Measurements from ENCODE around the gene P2RX6.

P2RX6 gene

DNA sequence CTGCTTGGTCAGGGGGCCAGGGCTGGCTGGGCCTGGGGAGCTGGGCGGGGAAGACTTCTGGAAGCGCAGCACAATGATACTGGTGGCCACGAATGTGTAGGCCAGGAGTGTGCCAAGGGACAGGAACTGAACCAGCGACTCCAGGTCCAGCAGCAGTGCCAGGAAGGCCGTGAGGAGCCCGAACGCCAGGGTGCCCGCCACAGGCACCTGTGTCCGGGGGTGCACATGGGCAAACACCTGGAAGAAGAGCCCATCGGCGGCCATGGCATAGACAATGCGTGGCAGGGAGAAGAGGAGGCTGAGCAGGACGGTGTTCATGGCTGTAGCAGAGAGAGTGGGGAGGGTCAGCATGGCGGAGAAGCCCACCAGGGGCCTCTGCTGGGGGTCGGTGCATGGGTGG, 15.1 kb downstream of the P2RX6 start:
- H3K27me3 ChIP-seq (ENCODE audit: insufficient read depth, low read length, poor library complexity): no peaks in the 10 kb centered on the region
- ATAC-seq (ENCODE audit: insufficient read depth, low read depth): no peak
- no peak overlapping the region for H3K27ac ChIP-seq (ENCODE audit: low read length)
- TF ChIP-seq, protein P1, sequence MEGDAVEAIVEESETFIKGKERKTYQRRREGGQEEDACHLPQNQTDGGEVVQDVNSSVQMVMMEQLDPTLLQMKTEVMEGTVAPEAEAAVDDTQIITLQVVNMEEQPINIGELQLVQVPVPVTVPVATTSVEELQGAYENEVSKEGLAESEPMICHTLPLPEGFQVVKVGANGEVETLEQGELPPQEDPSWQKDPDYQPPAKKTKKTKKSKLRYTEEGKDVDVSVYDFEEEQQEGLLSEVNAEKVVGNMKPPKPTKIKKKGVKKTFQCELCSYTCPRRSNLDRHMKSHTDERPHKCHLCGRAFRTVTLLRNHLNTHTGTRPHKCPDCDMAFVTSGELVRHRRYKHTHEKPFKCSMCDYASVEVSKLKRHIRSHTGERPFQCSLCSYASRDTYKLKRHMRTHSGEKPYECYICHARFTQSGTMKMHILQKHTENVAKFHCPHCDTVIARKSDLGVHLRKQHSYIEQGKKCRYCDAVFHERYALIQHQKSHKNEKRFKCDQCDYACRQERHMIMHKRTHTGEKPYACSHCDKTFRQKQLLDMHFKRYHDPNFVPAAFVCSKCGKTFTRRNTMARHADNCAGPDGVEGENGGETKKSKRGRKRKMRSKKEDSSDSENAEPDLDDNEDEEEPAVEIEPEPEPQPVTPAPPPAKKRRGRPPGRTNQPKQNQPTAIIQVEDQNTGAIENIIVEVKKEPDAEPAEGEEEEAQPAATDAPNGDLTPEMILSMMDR (IDR thresholded peaks at IDR 0.05; ENCODE audit: borderline replicate concordance, extremely low read depth, low read length, poor library complexity, severe bottlenecking): no peak
- no peak for TF ChIP-seq EZH2 (IDR thresholded peaks at IDR 0.05; ENCODE audit: borderline replicate concordance, low read depth, low read length, severe bottlenecking)
- peaks cover 10% of the 10 kb centered on the region for H3K4me1 ChIP-seq (ENCODE audit: insufficient read depth, low read length)
- H3K4me3 ChIP-seq (ENCODE audit: low read depth in 1 of 2, low read length in 2 of 2): no peak overlapping the region
- 0 out of 2 replicates have a peak, but pooled peaks cover 3% of the 10 kb centered on the region for H4K20me1 ChIP-seq (ENCODE audit: insufficient read depth, low read length)
- H3K79me2 ChIP-seq (ENCODE audit: insufficient read depth, low read length): no peaks in the 10 kb centered on the region
- no peaks in the 10 kb centered on the region for H3K36me3 ChIP-seq (ENCODE audit: insufficient read depth, low read length)
- H3K4me2 ChIP-seq (ENCODE audit: insufficient read depth, low read length): no peak overlapping the region
- DNase-seq: no peak
- H3K9me3 ChIP-seq (ENCODE audit: insufficient read depth, low read length, severe bottlenecking): no peaks in the 10 kb centered on the region
- no peak overlapping the region for H3K9ac ChIP-seq (ENCODE audit: low read depth, low read length)
- no peak overlapping the region for H2AFZ ChIP-seq (ENCODE audit: low read depth, low read length)

DNA sequence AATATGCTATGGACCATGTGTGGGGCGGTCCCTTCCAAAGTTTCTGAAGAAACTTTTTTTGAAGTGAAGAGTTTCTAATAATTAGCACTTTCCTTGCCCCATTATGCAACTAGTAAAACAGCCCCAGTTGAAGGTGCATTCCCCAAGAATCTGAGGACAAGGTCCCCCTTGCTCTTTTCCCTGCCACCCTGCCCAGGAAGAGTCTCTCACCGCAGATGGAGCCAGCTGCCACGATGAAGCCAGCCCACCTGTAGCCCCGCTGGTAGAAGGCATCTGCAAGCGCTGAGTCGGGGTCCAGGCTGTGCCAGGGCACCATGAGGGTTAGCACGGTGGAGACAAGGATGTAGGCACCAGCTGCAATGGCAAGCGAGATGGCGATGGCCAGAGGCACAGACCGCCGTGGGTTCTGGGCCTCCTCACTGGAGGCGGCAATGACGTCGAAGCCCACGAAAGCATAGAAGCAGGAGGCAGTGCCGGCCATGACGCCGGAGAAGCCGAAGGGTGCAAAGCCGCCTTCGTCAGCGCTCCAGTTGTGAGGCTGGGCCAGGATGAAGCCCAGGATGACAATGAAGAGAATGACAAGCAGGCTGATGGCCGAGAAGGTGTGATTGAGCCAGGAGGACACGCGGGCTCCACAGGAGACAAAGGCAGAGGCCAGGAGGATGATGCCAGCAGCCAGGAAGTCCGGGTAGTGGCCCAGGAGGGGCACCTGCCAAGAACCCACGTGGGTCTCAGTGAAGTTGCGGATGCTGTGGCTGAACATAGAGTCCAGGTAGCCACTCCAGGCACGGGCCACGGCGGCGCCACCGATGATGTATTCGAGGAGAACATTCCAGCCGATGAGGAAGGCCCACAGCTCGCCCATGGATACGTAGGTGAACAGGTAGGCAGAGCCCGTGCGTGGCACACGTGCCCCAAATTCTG, 15.9 kb downstream of the P2RX6 start:
- no peaks in the 10 kb centered on the region for H3K27me3 ChIP-seq (ENCODE audit: insufficient read depth, low read length, poor library complexity)
- DNase-seq (no peak), ATAC-seq (ENCODE audit: insufficient read depth, low read depth) (no peak)
- no peak overlapping the region for H3K9ac ChIP-seq (ENCODE audit: low read depth, low read length)
- TF ChIP-seq, protein P1 (IDR thresholded peaks at IDR 0.05; ENCODE audit: borderline replicate concordance, extremely low read depth, low read length, poor library complexity, severe bottlenecking): no peak
- no peak for TF ChIP-seq EZH2 (IDR thresholded peaks at IDR 0.05; ENCODE audit: borderline replicate concordance, low read depth, low read length, severe bottlenecking)
- no peaks in the 10 kb centered on the region for H3K79me2 ChIP-seq (ENCODE audit: insufficient read depth, low read length)
- no peak overlapping the region for H3K27ac ChIP-seq (ENCODE audit: low read length)
- no peaks in the 10 kb centered on the region for H3K36me3 ChIP-seq (ENCODE audit: insufficient read depth, low read length)
- no peak overlapping the region for H3K4me2 ChIP-seq (ENCODE audit: insufficient read depth, low read length)
- 0 out of 2 replicates have a peak, but pooled peaks cover 3% of the 10 kb centered on the region for H4K20me1 ChIP-seq (ENCODE audit: insufficient read depth, low read length)
- no peak overlapping the region for H2AFZ ChIP-seq (ENCODE audit: low read depth, low read length)
- no peak overlapping the region for H3K4me3 ChIP-seq (ENCODE audit: low read depth in 1 of 2, low read length in 2 of 2)
- no peaks in the 10 kb centered on the region for H3K9me3 ChIP-seq (ENCODE audit: insufficient read depth, low read length, severe bottlenecking)
- 0 out of 2 replicates have a peak, but pooled peaks cover 1% of the 10 kb centered on the region for H3K4me1 ChIP-seq (ENCODE audit: insufficient read depth, low read length)

DNA sequence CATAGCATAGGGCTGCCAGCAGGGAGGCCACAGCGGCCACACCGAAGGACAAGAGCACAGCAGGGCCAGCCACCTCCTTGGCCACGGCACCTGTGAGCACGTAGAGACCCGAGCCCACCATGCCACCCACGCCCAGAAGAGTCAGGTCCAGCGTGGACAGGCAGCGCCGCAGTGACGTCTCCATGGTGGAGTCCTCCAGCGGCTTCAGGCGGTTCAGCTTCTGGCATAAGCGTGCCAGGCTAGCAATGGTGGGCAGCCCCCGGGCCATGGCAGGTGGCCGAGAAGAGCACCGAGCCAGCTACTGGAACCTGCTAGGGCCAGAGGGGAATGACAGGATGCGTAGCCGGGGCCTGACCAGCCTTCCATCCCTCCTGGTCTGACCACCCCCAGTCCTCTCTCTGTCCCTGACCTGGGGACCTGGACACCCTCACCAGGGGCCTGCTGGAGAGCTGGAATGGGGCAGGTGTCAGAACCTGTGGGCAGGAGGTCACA, 16.6 kb downstream of the P2RX6 start:
- ATAC-seq (ENCODE audit: insufficient read depth, low read depth): no peak
- Histone ChIP-seq H4K20me1 (ENCODE audit: insufficient read depth, low read length) (0 out of 2 replicates have a peak, but pooled peaks cover 3% of the 10 kb centered on the region), H2AFZ (ENCODE audit: low read depth, low read length) (no peak overlapping the region), H3K4me2 (ENCODE audit: insufficient read depth, low read length) (no peak overlapping the region), H3K79me2 (ENCODE audit: insufficient read depth, low read length) (no peaks in the 10 kb centered on the region), H3K9me3 (ENCODE audit: insufficient read depth, low read length, severe bottlenecking) (no peaks in the 10 kb centered on the region), H3K36me3 (ENCODE audit: insufficient read depth, low read length) (no peaks in the 10 kb centered on the region), H3K9ac (ENCODE audit: low read depth, low read length) (no peak overlapping the region), H3K4me1 (ENCODE audit: insufficient read depth, low read length) (no peaks in the 10 kb centered on the region), H3K27me3 (ENCODE audit: insufficient read depth, low read length, poor library complexity) (no peaks in the 10 kb centered on the region), H3K4me3 (ENCODE audit: low read depth in 1 of 2, low read length in 2 of 2) (no peak overlapping the region), H3K27ac (ENCODE audit: low read length) (no peak overlapping the region)
- TF ChIP-seq, protein P1 (IDR thresholded peaks at IDR 0.05; ENCODE audit: borderline replicate concordance, extremely low read depth, low read length, poor library complexity, severe bottlenecking): no peak
- no peak for TF ChIP-seq EZH2 (IDR thresholded peaks at IDR 0.05; ENCODE audit: borderline replicate concordance, low read depth, low read length, severe bottlenecking)
- DNase-seq: no peak

All from DND-41 (cell line).